ENCODE results near the gene C7orf33. TPM values are rescaled to one million over a fixed set of nuclear protein-coding genes. Genes with fewer than 3 reads are reported as not detected.

The C7orf33 gene
- total and polyA plus RNA-seq, 9 of the 15 experiments (the other 6 are each of a cell fraction or from before 2014, with no cell fraction given), result 0.04 TPM; not detected in 8

GRCh38 chr7:148650232-148650858 is 59.8 kb downstream of the C7orf33 start (continued):
- TF ChIP-seq STAT6 (CRISPR knock-in tag; IDR thresholded peaks at IDR 0.05) (no peak), BRCA1 (IDR thresholded peaks at IDR 0.05) (no peak), BRCA1 (CRISPR knock-in tag; IDR thresholded peaks at IDR 0.05) (no peak), ZNF212 (CRISPR knock-in tag; IDR thresholded peaks at IDR 0.05) (no peak), POLR3G (IDR thresholded peaks at IDR 0.05; ENCODE audit: extremely low read depth, insufficient read length, insufficient replicate concordance) (no peak), XRCC4 (IDR thresholded peaks at IDR 0.05; ENCODE audit: extremely low read depth, insufficient read depth, insufficient read length) (no peak)

GRCh38 chr7:148652773-148653172 is 62.2 kb downstream of the C7orf33 start:
- Histone ChIP-seq H3K27me3 (ENCODE audit: control insufficient read depth in 2 of 2, insufficient read depth in 2 of 2, low read length in 2 of 2) (peaks cover 15 to 48% of the 10 kb centered on the region in 2 experiments), H3K9ac (ENCODE audit: insufficient read depth in 1 of 2, low read depth in 2 of 2, low read length in 2 of 2) (no peak overlapping the region), H3K4me2 (ENCODE audit: insufficient read depth, low read length) (no peak overlapping the region), H3K79me2 (ENCODE audit: control insufficient read depth, insufficient read depth, low read length) (no peaks in the 10 kb centered on the region), H4K20me1 (replicated peaks; ENCODE audit: control insufficient read depth, insufficient read depth, low read length) (no peaks in the 10 kb centered on the region), H3K27ac (ENCODE audit: extremely low read depth, low read depth, low read length) (no peak overlapping the region), H3K4me3 (no peak overlapping the region), H3K36me3 (ENCODE audit: control insufficient read depth, insufficient read depth, low read length) (no peaks in the 10 kb centered on the region), H2AFZ (ENCODE audit: low read depth, low read length) (no peak overlapping the region), H3K9me3 (replicated peaks; ENCODE audit: control insufficient read depth, insufficient read depth, low read depth, low read length) (no peaks in the 10 kb centered on the region), H3K9me1 (ENCODE audit: control insufficient read depth, insufficient read depth, low read length) (no peaks in the 10 kb centered on the region), H3K4me1 (replicated peaks in 1 of 2; ENCODE audit: control insufficient read depth in 2 of 2, insufficient read depth in 2 of 2, low read length in 2 of 2) (no peaks in the 10 kb centered on the region)
- FAIRE-seq (no peak), DNase-seq (ENCODE audit: extremely low read depth in 1 of 4, low spot score in 3 of 4) (no peak), ATAC-seq (no peak)
- intact Hi-C loops (cut with micrococcal nuclease), result no loop called here
- BruUV-seq (replicated peaks), result no TSS peak
- ChIA-PET POLR2A (no interaction called here), CTCF (ENCODE audit: low intra/inter-chr PET ratio) (no interaction called here)
- in situ Hi-C loops (cut with MboI), result no loop called here
- peak; percentile 92 for TF ChIP-seq ZBTB40 (IDR thresholded peaks at IDR 0.05)
- TF ChIP-seq ZBTB40 (CRISPR knock-in tag; IDR thresholded peaks at IDR 0.05), result peak; percentile 87
